ENCODE measurements around the gene CFAP92.

CFAP92 gene

DNA sequence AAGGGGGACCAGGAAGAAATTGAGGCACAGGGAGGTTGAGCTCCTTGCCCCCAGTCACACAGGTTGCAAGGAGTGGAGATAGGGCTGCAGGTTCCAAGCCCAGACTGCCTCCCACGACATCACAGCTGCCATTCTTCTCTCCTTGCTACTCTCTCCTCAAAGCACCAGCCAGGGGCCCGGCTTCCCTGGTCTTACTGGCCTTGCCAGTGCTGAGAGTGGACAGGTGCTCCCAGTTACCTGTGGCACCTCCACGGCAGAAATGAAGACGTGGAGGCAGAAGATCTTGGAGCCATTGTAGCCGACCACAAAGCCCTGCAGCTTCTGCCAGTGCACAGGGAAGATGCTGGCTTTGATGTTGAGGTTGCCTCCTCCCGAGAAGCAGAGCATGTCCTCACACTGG, 132.4 kb downstream of the CFAP92 start:
- no peak for DNase-seq

Measured in COR-L47 (cell line).